Neural crest cell (in vitro differentiated cells): ENCODE data around the gene ZEB2. TPM values are rescaled to one million over a fixed set of nuclear protein-coding genes. Genes with fewer than 3 reads are reported as not detected.

Experiments
- DNase-seq: peaks from one replicate; pipeline ENCODE4 v3.0.0; 2021; ENCODE audit warnings: low read depth, mixed read lengths, low spot score
- H3K27ac Mint-ChIP-seq: one replicate; pipeline ENCODE4 v1.8.0; 2021; ENCODE audit warnings: mild to moderate bottlenecking, mixed read lengths; ENCODE audit not compliant: unreplicated experiment
- H3K27me3 Mint-ChIP-seq: 2 replicates; pipeline ENCODE4 v1.8.0; 2021; ENCODE audit warnings: low read depth, mild to moderate bottlenecking, mixed read lengths
- H3K36me3 Mint-ChIP-seq: 2 replicates; pipeline ENCODE4 v1.8.0; 2021; ENCODE audit warnings: low read depth, mild to moderate bottlenecking, mixed read lengths
- H3K4me1 Mint-ChIP-seq: 2 replicates; pipeline ENCODE4 v1.8.0; 2021; ENCODE audit warnings: mixed read lengths
- H3K4me3 Mint-ChIP-seq: one replicate; pipeline ENCODE4 v1.8.0; 2021; ENCODE audit warnings: mild to moderate bottlenecking, mixed read lengths
- H3K9me3 Mint-ChIP-seq: 2 replicates; pipeline ENCODE4 v1.8.0; 2021; ENCODE audit warnings: mixed read lengths
- CTCF ChIP-seq: fragments of 200-600 bp; sonication (generic); conservative IDR thresholded peaks from 2 replicates; pipeline ENCODE4 v1.5.0; 2021; ENCODE audit warnings: antibody characterized with exemption, mild to moderate bottlenecking
- total RNA-seq: library from RNA; stranded (reverse); gene quantifications from 2 replicates; pipeline ENCODE4 v1.2.1, GENCODE V29; 2021

ZEB2 gene
- total RNA-seq, 1 donor from 2014 or later = 192 TPM

GRCh38 chr2:144452989-144453336 lies 67.0 kb downstream of the ZEB2 start:
- no peak for DNase-seq
- peaks cover 2% of the 10 kb centered on the region for H3K36me3 Mint-ChIP-seq
- peak overlapping the region; percentile 35 for H3K4me3 Mint-ChIP-seq
- no peaks in the 10 kb centered on the region for H3K27me3 Mint-ChIP-seq
- H3K27ac Mint-ChIP-seq = no peak overlapping the region
- H3K4me1 Mint-ChIP-seq = peaks cover 86% of the 10 kb centered on the region
- H3K9me3 Mint-ChIP-seq = no peaks in the 10 kb centered on the region
- TF ChIP-seq CTCF = no peak

- peaks cover 82% of the 10 kb centered on the region for H3K4me1 Mint-ChIP-seq
- peak; percentile 46 for TF ChIP-seq CTCF
- peaks cover 4% of the 10 kb centered on the region for H3K36me3 Mint-ChIP-seq
- H3K27me3 Mint-ChIP-seq = no peaks in the 10 kb centered on the region
- H3K4me3 Mint-ChIP-seq = peak overlapping the region; percentile 35
- DNase-seq = no peak
- no peaks in the 10 kb centered on the region for H3K9me3 Mint-ChIP-seq
- H3K27ac Mint-ChIP-seq = peak overlapping the region; percentile 47
Observed at GRCh38 chr2:144452169-144452988, 67.5 kb downstream of the ZEB2 start.

GRCh38 chr2:144451443-144451842 lies 68.5 kb downstream of the ZEB2 start:
- Mint-ChIP-seq H3K36me3 (peaks cover 10% of the 10 kb centered on the region), H3K4me1 (peaks cover 77% of the 10 kb centered on the region), H3K27me3 (no peaks in the 10 kb centered on the region), H3K9me3 (no peaks in the 10 kb centered on the region), H3K27ac (no peak overlapping the region), H3K4me3 (no peak overlapping the region)
- no peak for DNase-seq
- no peak for TF ChIP-seq CTCF

GRCh38 chr2:144449028-144449406 lies 70.9 kb downstream of the ZEB2 start:
- Mint-ChIP-seq H3K4me1 (peaks cover 76% of the 10 kb centered on the region), H3K9me3 (no peaks in the 10 kb centered on the region), H3K27me3 (no peaks in the 10 kb centered on the region), H3K27ac (peak overlapping the region; percentile 28), H3K4me3 (peak overlapping the region; percentile 28), H3K36me3 (peaks cover 20% of the 10 kb centered on the region)
- no peak for DNase-seq
- TF ChIP-seq CTCF = peak; percentile 43

- Mint-ChIP-seq H3K4me3 (no peak overlapping the region), H3K9me3 (no peaks in the 10 kb centered on the region), H3K4me1 (peaks cover 76% of the 10 kb centered on the region), H3K27me3 (no peaks in the 10 kb centered on the region), H3K27ac (peak overlapping the region; percentile 28), H3K36me3 (peaks cover 20% of the 10 kb centered on the region)
- no peak for DNase-seq
- TF ChIP-seq CTCF = no peak
Observed at GRCh38 chr2:144448389-144449027, 71.4 kb downstream of the ZEB2 start.
